H1 (cell line): ENCODE measurements around the gene PRKACA. TPM values are rescaled to one million over a fixed set of nuclear protein-coding genes. Genes with fewer than 3 reads are reported as not detected.

Source experiments
- ASH2L ChIP-seq: fragments of 200-600, 300-600 bp; sonication (generic); IDR thresholded peaks from one replicate; pipeline ENCODE4 v1.7.1; 2017; ENCODE audit warnings: low read length
- GABPA ChIP-seq: IDR thresholded peaks from 2 replicates; pipeline ENCODE4 v1.6.1; 2011; ENCODE audit warnings: mild to moderate bottlenecking, low read length, moderate library complexity, borderline replicate concordance; ENCODE audit not compliant: insufficient read depth
- GTF2F1 ChIP-seq: IDR thresholded peaks from 2 replicates; pipeline ENCODE4 v1.6.1; 2012; ENCODE audit warnings: low read depth, low read length, improper control_type of control experiment, borderline replicate concordance
- KDM5A ChIP-seq: fragments of 200-600 bp; IDR thresholded peaks from 2 replicates; pipeline ENCODE4 v1.7.1; 2012; ENCODE audit warnings: mild to moderate bottlenecking, low read length, inconsistent platforms, mixed read lengths
- NRF1 ChIP-seq: IDR thresholded peaks from 2 replicates; pipeline ENCODE4 v1.6.1; 2011; ENCODE audit warnings: mild to moderate bottlenecking, low read depth, low read length, improper control_type of control experiment
- RFX5 ChIP-seq: IDR thresholded peaks from 2 replicates; pipeline ENCODE4 v1.6.1; 2011; ENCODE audit warnings: low read depth, low read length, improper control_type of control experiment, borderline replicate concordance
- TEAD4 ChIP-seq: IDR thresholded peaks from 2 replicates; pipeline ENCODE4 v1.6.1; 2012; ENCODE audit warnings: low read depth, low read length, inconsistent platforms, mixed read lengths
- polyA plus RNA-seq, 7 experiments: library from polyadenylated mRNA; depleted of rRNA in 3 of 7; stranded (reverse) in 5 of 7; unstranded in 2 of 7; fragments of >200 nt in 5 of 7; fragments of 200-250 nt in 2 of 7; gene quantifications; 1 replicate in 5 of 7; 2 replicates in 1 of 7; 4 replicates in 1 of 7; pipeline versions ENCODE4 v1.2.1 to v1.2.3, GENCODE V29; 2011 to 2013; ENCODE audit warnings: missing spikeins in 2 of 7, mixed read lengths in 2 of 7
- total RNA-seq: library from RNA; stranded (reverse); fragmentation: NEBNext Ultra II Directional; extraction: Animal tissue kit (Norgen Biotek cat#: 25700); gene quantifications from 2 replicates; pipeline ENCODE4 v1.2.1, GENCODE V29; 2021

Gene PRKACA
- total and polyA plus RNA-seq, 2 of the 8 experiments (the other 6 are each of a cell fraction or from before 2014, with no cell fraction given) = 14.2 to 48.2 TPM

DNA sequence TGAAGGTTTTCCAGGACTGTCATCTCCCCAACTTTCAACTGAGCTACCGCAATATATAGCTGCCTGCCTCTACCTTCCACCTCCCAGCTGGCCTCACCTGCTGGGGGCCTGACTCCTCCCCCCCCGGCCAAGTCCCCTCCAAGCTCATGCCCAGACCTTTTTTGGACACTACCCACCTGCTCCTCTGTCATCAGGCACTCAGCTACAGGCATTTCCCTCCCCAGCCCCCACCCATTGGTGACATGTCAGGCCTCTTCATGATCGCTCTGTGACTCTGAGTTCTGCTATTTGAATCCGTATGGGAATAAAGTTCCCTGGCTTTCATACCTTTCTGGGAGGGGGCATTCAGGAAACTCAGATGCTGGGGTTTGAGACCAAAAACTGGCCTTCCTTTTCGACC, 1.8 kb downstream of the PRKACA start (continued):
- TF ChIP-seq GTF2F1 (no peak), ASH2L (no peak), RFX5 (no peak), TEAD4 (no peak), KDM5A (no peak), NRF1 (no peak), GABPA (no peak)
